IPS-15b (cell line): ENCODE results near the gene NEUROG1.

Source experiments
- H3K27me3 ChIP-seq: one replicate; pipeline ENCODE4 v1.6.1; 2013; ENCODE audit warnings: low read length; ENCODE audit not compliant: control insufficient read depth, insufficient read depth
- H3K36me3 ChIP-seq: one replicate; pipeline ENCODE4 v1.6.1; 2013; ENCODE audit warnings: low read length; ENCODE audit not compliant: control insufficient read depth, insufficient read depth
- H3K4me1 ChIP-seq: one replicate; pipeline ENCODE4 v1.6.1; 2013; ENCODE audit warnings: mild to moderate bottlenecking, low read length; ENCODE audit not compliant: control insufficient read depth, insufficient read depth
- H3K4me3 ChIP-seq: one replicate; pipeline ENCODE4 v1.5.1; 2013; ENCODE audit warnings: low read depth, low read length
- H3K9ac ChIP-seq: one replicate; pipeline ENCODE4 v1.6.1; 2013; ENCODE audit warnings: low read depth, mild to moderate bottlenecking, low read length
- H3K9me3 ChIP-seq: one replicate; pipeline ENCODE4 v1.6.1; 2013; ENCODE audit warnings: mild to moderate bottlenecking, low read length; ENCODE audit not compliant: control insufficient read depth, insufficient read depth

NEUROG1 gene

GRCh38 chr5:135570453-135570764, 34.6 kb upstream of the NEUROG1 start:
- Histone ChIP-seq H3K27me3 (peaks cover 19% of the 10 kb centered on the region), H3K9ac (no peak overlapping the region), H3K36me3 (no peaks in the 10 kb centered on the region), H3K4me3 (no peak overlapping the region), H3K4me1 (peaks cover 7% of the 10 kb centered on the region), H3K9me3 (no peaks in the 10 kb centered on the region)

GRCh38 chr5:135569755-135570452, 34.1 kb upstream of the NEUROG1 start:
- Histone ChIP-seq H3K4me1 (peaks cover 10% of the 10 kb centered on the region), H3K36me3 (no peaks in the 10 kb centered on the region), H3K4me3 (no peak overlapping the region), H3K9ac (no peak overlapping the region), H3K9me3 (no peaks in the 10 kb centered on the region), H3K27me3 (peaks cover 20% of the 10 kb centered on the region)

GRCh38 chr5:135568923-135569360, 33.2 kb upstream of the NEUROG1 start:
- H3K27me3 ChIP-seq, result peaks cover 26% of the 10 kb centered on the region
- no peaks in the 10 kb centered on the region for H3K9me3 ChIP-seq
- H3K4me1 ChIP-seq, result peaks cover 16% of the 10 kb centered on the region
- no peaks in the 10 kb centered on the region for H3K36me3 ChIP-seq
- no peak overlapping the region for H3K4me3 ChIP-seq
- H3K9ac ChIP-seq, result no peak overlapping the region

GRCh38 chr5:135568246-135568645, 32.5 kb upstream of the NEUROG1 start:
- H3K27me3 ChIP-seq, result peaks cover 27% of the 10 kb centered on the region
- no peaks in the 10 kb centered on the region for H3K9me3 ChIP-seq
- H3K36me3 ChIP-seq, result no peaks in the 10 kb centered on the region
- H3K9ac ChIP-seq, result no peak overlapping the region
- no peak overlapping the region for H3K4me3 ChIP-seq
- H3K4me1 ChIP-seq, result peaks cover 16% of the 10 kb centered on the region

- H3K36me3 ChIP-seq, result no peaks in the 10 kb centered on the region
- H3K9me3 ChIP-seq, result no peaks in the 10 kb centered on the region
- peaks cover 16% of the 10 kb centered on the region for H3K4me1 ChIP-seq
- H3K4me3 ChIP-seq, result no peak overlapping the region
- H3K9ac ChIP-seq, result no peak overlapping the region
- H3K27me3 ChIP-seq, result peaks cover 27% of the 10 kb centered on the region
Observed at GRCh38 chr5:135567661-135568060, 31.9 kb upstream of the NEUROG1 start.

- no peak overlapping the region for H3K9ac ChIP-seq
- no peak overlapping the region for H3K4me3 ChIP-seq
- no peaks in the 10 kb centered on the region for H3K9me3 ChIP-seq
- peaks cover 34% of the 10 kb centered on the region for H3K27me3 ChIP-seq
- peaks cover 16% of the 10 kb centered on the region for H3K4me1 ChIP-seq
- H3K36me3 ChIP-seq, result no peaks in the 10 kb centered on the region
Observed at GRCh38 chr5:135566422-135567400, 30.9 kb upstream of the NEUROG1 start.

GRCh38 chr5:135565725-135566421, 30.1 kb upstream of the NEUROG1 start:
- Histone ChIP-seq H3K4me3 (no peak overlapping the region), H3K27me3 (peaks cover 40% of the 10 kb centered on the region)

GRCh38 chr5:135565266-135565665, 29.5 kb upstream of the NEUROG1 start:
- Histone ChIP-seq H3K9me3 (no peaks in the 10 kb centered on the region), H3K4me1 (peaks cover 16% of the 10 kb centered on the region), H3K36me3 (no peaks in the 10 kb centered on the region), H3K27me3 (peaks cover 40% of the 10 kb centered on the region), H3K4me3 (no peak overlapping the region), H3K9ac (no peak overlapping the region)

More at GRCh38 chr5:135565725-135566421, 30.1 kb upstream of the NEUROG1 start:
- Histone ChIP-seq H3K36me3 (no peaks in the 10 kb centered on the region), H3K9ac (no peak overlapping the region), H3K4me1 (peaks cover 16% of the 10 kb centered on the region), H3K9me3 (no peaks in the 10 kb centered on the region)

- peaks cover 16% of the 10 kb centered on the region for H3K4me1 ChIP-seq
- H3K9me3 ChIP-seq, result no peaks in the 10 kb centered on the region
- H3K36me3 ChIP-seq, result no peaks in the 10 kb centered on the region
- no peak overlapping the region for H3K9ac ChIP-seq
- H3K4me3 ChIP-seq, result no peak overlapping the region
- H3K27me3 ChIP-seq, result peaks cover 44% of the 10 kb centered on the region
Observed at GRCh38 chr5:135564331-135564730, 28.6 kb upstream of the NEUROG1 start.

GRCh38 chr5:135561266-135561665, 25.5 kb upstream of the NEUROG1 start:
- Histone ChIP-seq H3K4me1 (peaks cover 16% of the 10 kb centered on the region), H3K36me3 (no peaks in the 10 kb centered on the region), H3K27me3 (peaks cover 52% of the 10 kb centered on the region)

GRCh38 chr5:135560858-135561257, 25.1 kb upstream of the NEUROG1 start:
- H3K4me3 ChIP-seq, result no peak overlapping the region
- H3K4me1 ChIP-seq, result peaks cover 14% of the 10 kb centered on the region
- H3K9me3 ChIP-seq, result no peaks in the 10 kb centered on the region
- peaks cover 54% of the 10 kb centered on the region for H3K27me3 ChIP-seq
- H3K9ac ChIP-seq, result no peak overlapping the region
- H3K36me3 ChIP-seq, result no peaks in the 10 kb centered on the region

More at GRCh38 chr5:135561266-135561665, 25.5 kb upstream of the NEUROG1 start:
- Histone ChIP-seq H3K9me3 (no peaks in the 10 kb centered on the region), H3K4me3 (no peak overlapping the region), H3K9ac (no peak overlapping the region)
